Stimulated activated CD8-positive, alpha-beta memory T cell treated with anti-CD3 and anti-CD28 coated beads, Interleukin-4, amount 100 ng/mL, for 4 hours (primary cell): Measurements from ENCODE around the gene CENPP.
"Not testable (repeated sequence)": the region's sequence is repeated elsewhere in the genome, so short reads cannot be mapped to it uniquely, and the experiment has no call there.

ENCODE experiments used
- DNase-seq, 2 donors: peaks; one replicate each; pipeline ENCODE4 v3.0.0-alpha.2; 2020; ENCODE audit warnings: low read depth in 2 of 2, low spot score in 1 of 2

Gene CENPP

GRCh38 chr9:92590377-92590776, 264.6 kb downstream of the CENPP start:
- DNase-seq, result no peak

- DNase-seq, result no peak
Measured at GRCh38 chr9:92592537-92592936, 266.8 kb downstream of the CENPP start.

- no peak for DNase-seq
Measured at GRCh38 chr9:92592946-92593861, 267.5 kb downstream of the CENPP start.

GRCh38 chr9:92595075-92595474, 269.3 kb downstream of the CENPP start:
- DNase-seq, result not testable (repeated sequence)

- DNase-seq, result no peak
Measured at GRCh38 chr9:92595930-92596329, 270.2 kb downstream of the CENPP start.

- no peak for DNase-seq
Measured at GRCh38 chr9:92598382-92598781, 272.6 kb downstream of the CENPP start.

GRCh38 chr9:92599938-92600461, 274.2 kb downstream of the CENPP start:
- DNase-seq, result no peak

- no peak for DNase-seq
Measured at GRCh38 chr9:92600462-92601261, 274.9 kb downstream of the CENPP start.

GRCh38 chr9:92601451-92601850, 275.7 kb downstream of the CENPP start:
- no peak for DNase-seq

- DNase-seq, result no peak
Measured at GRCh38 chr9:92602413-92602812, 276.7 kb downstream of the CENPP start.

- no peak for DNase-seq
Measured at GRCh38 chr9:92603100-92603499, 277.3 kb downstream of the CENPP start.

- no peak for DNase-seq
Measured at GRCh38 chr9:92603990-92604389, 278.2 kb downstream of the CENPP start.

GRCh38 chr9:92605224-92605623, 279.5 kb downstream of the CENPP start:
- no peak for DNase-seq

- no peak for DNase-seq
Measured at GRCh38 chr9:92607088-92607487, 281.3 kb downstream of the CENPP start.

GRCh38 chr9:92607773-92608172, 282.0 kb downstream of the CENPP start:
- no peak for DNase-seq

GRCh38 chr9:92608241-92608908, 282.6 kb downstream of the CENPP start:
- DNase-seq, result no peak

GRCh38 chr9:92608909-92609445, 283.2 kb downstream of the CENPP start:
- DNase-seq, result no peak

GRCh38 chr9:92610470-92611420, 285.0 kb downstream of the CENPP start:
- no peak for DNase-seq

GRCh38 chr9:92611621-92612285, 286.0 kb downstream of the CENPP start:
- DNase-seq, result no peak
